HCT116 (cell line): Measurements from ENCODE around the gene HSP90AB1. TPM values are rescaled to one million over a fixed set of nuclear protein-coding genes. Genes with fewer than 3 reads are reported as not detected.

Experiments used
- ATAC-seq: fragments of 200-7000 bp; cut with Tn5 transposase; 2 replicates; pipeline ENCODE4 v1.9.1; 2020; ENCODE audit warnings: mild to moderate bottlenecking, moderate library complexity
- BruUV-seq: library from RNA; stranded (reverse); fragments of 400-500 nt; replicated peaks from 2 replicates; lab custom pipeline; 2021; lab: Mats Ljungman, UMichigan
- CTCF ChIA-PET: fragments of 300-600 bp; sonication (Branson Sonifier 250); formaldehyde crosslinking; loops from one replicate; lab custom pipeline; 2021; ENCODE audit warnings: antibody characterized with exemption; lab: Charles Lee
- POLR2A ChIA-PET: fragments of 300-600, 350-600 bp; sonication (Branson Sonifier 250); formaldehyde crosslinking; loops from one replicate; lab custom pipeline; 2021; ENCODE audit warnings: antibody characterized with exemption; lab: Charles Lee
- RAD21 ChIA-PET, 2 experiments: fragments of 300-600 bp; sonication (Branson Sonifier 250); formaldehyde crosslinking; loops; one replicate each; lab custom pipeline; 2023; ENCODE audit warnings: low total read pairs in 2 of 2; ENCODE audit not compliant: uncharacterized antibody in 2 of 2, unreplicated experiment in 2 of 2, low non-redundant PET in 1 of 2; lab: Charles Lee
- DNase-seq: peaks from one replicate; pipeline ENCODE4 v3.0.0-alpha.2; 2010; ENCODE audit warnings: low read depth, low spot score
- H2AFZ ChIP-seq: fragments of 200-600 bp; shearing (Covaris generic), sonication (generic); 2 replicates; pipeline ENCODE4 v1.6.1; 2017; ENCODE audit warnings: low read depth, mixed run types, mixed read lengths, antibody characterized with exemption, low read length; ENCODE audit not compliant: poor library complexity, severe bottlenecking
- H3K27ac ChIP-seq: 2 replicates; pipeline ENCODE4 v1.5.1; 2012; ENCODE audit warnings: low read depth, low read length
- H3K27me3 ChIP-seq: fragments of 200-600 bp; sonication (generic); 2 replicates; pipeline ENCODE4 v1.6.1; 2016; ENCODE audit warnings: mixed run types, low read length, mixed read lengths; ENCODE audit not compliant: insufficient read depth
- H3K36me3 ChIP-seq, 2 experiments: fragments of 200-500 bp in 1 of 2; fragments of 200-600 bp in 1 of 2; sonication (Bioruptor generic) in 1 of 2; sonication (generic) in 1 of 2; 2 replicates each; pipeline versions ENCODE4 v1.5.1 to v1.6.1; 2014 to 2016; ENCODE audit warnings: low read length in 2 of 2, inconsistent platforms in 1 of 2, mixed read lengths in 1 of 2, mixed run types in 1 of 2; ENCODE audit not compliant: insufficient read depth in 2 of 2, control insufficient read depth in 1 of 2
- H3K4me1 ChIP-seq, 2 experiments: fragments of 200-600 bp in 1 of 2; sonication (generic) in 1 of 2; 2 replicates each; pipeline versions ENCODE4 v1.5.1 to v1.6.1; 2012 to 2017; ENCODE audit warnings: low read length in 2 of 2, inconsistent platforms in 1 of 2, mild to moderate bottlenecking in 1 of 2, mixed read lengths in 1 of 2, mixed run types in 1 of 2, moderate library complexity in 1 of 2; ENCODE audit not compliant: insufficient read depth in 2 of 2, control insufficient read depth in 1 of 2
- H3K4me2 ChIP-seq: fragments of 200-600 bp; sonication (generic); 2 replicates; pipeline ENCODE4 v1.6.1; 2017; ENCODE audit warnings: mixed run types, low read length, mixed read lengths
- H3K4me3 ChIP-seq, 2 experiments: fragments of 200-600 bp in 1 of 2; sonication (generic) in 1 of 2; replicated peaks in 1 of 2; 2 replicates each; pipeline ENCODE4 v1.5.1; 2011 to 2016; ENCODE audit warnings: low read length in 2 of 2, control low read depth in 1 of 2, low read depth in 1 of 2, mild to moderate bottlenecking in 1 of 2, mixed read lengths in 1 of 2, mixed run types in 1 of 2
- H3K79me2 ChIP-seq: fragments of 200-600 bp; sonication (generic); 2 replicates; pipeline ENCODE4 v1.6.1; 2017; ENCODE audit warnings: mild to moderate bottlenecking, mixed run types, low read length, moderate library complexity, mixed read lengths; ENCODE audit not compliant: insufficient read depth
- H3K9ac ChIP-seq: fragments of 200-600 bp; sonication (generic); 2 replicates; pipeline ENCODE4 v1.6.1; 2016; ENCODE audit warnings: low read length, mixed read lengths
- H3K9me2 ChIP-seq: fragments of 200-600 bp; sonication (generic), shearing (Covaris generic); 2 replicates; pipeline ENCODE4 v1.6.1; 2017; ENCODE audit warnings: mixed run types, mild to moderate bottlenecking, moderate library complexity; ENCODE audit not compliant: insufficient read depth
- H3K9me3 ChIP-seq, 2 experiments: fragments of 200-500 bp in 1 of 2; fragments of 200-600 bp in 1 of 2; sonication (Bioruptor generic) in 1 of 2; sonication (generic) in 1 of 2; 2 replicates each; pipeline ENCODE4 v1.6.1; 2014 to 2017; ENCODE audit warnings: low read length in 2 of 2, mixed read lengths in 2 of 2, inconsistent platforms in 1 of 2, low read depth in 1 of 2, mild to moderate bottlenecking in 1 of 2, mixed run types in 1 of 2, moderate library complexity in 1 of 2; ENCODE audit not compliant: control insufficient read depth in 1 of 2, insufficient read depth in 1 of 2
- H4K20me1 ChIP-seq: fragments of 200-600 bp; sonication (generic), shearing (Covaris generic); 2 replicates; pipeline ENCODE4 v1.6.1; 2017; ENCODE audit warnings: mixed run types, mild to moderate bottlenecking, moderate library complexity; ENCODE audit not compliant: insufficient read depth
- ATF3 ChIP-seq: IDR thresholded peaks from 2 replicates; pipeline ENCODE4 v1.6.1; 2012
- CBX3 ChIP-seq: IDR thresholded peaks from 2 replicates; pipeline ENCODE4 v1.6.1; 2012; ENCODE audit warnings: low read depth
- ELF1 ChIP-seq: IDR thresholded peaks from 2 replicates; pipeline ENCODE4 v1.6.1; 2012; ENCODE audit warnings: low read depth, borderline replicate concordance
- EZH2 ChIP-seq: fragments of 200-600 bp; sonication (generic); IDR thresholded peaks from 2 replicates; pipeline ENCODE4 v1.6.1; 2017; ENCODE audit warnings: antibody characterized with exemption, mixed run types
- EZH2phosphoT487 ChIP-seq: fragments of 200-600 bp; IDR thresholded peaks from 2 replicates; pipeline ENCODE4 v1.6.1; 2018; ENCODE audit warnings: antibody characterized with exemption, borderline replicate concordance
- FOSL1 ChIP-seq: IDR thresholded peaks from 2 replicates; pipeline ENCODE4 v1.6.1; 2012; ENCODE audit warnings: low read depth
- JUND ChIP-seq: IDR thresholded peaks from 2 replicates; pipeline ENCODE4 v1.6.1; 2012
- POLR2A ChIP-seq: IDR thresholded peaks from 2 replicates; pipeline ENCODE4 v1.7.0; 2011; ENCODE audit warnings: borderline replicate concordance; ENCODE audit not compliant: insufficient read depth, insufficient read length; ENCODE audit errors: extremely low read depth
- REST ChIP-seq: IDR thresholded peaks from 2 replicates; pipeline ENCODE4 v1.6.1; 2012; ENCODE audit warnings: low read depth
- SIN3A ChIP-seq: IDR thresholded peaks from 2 replicates; pipeline ENCODE4 v1.6.1; 2012; ENCODE audit warnings: low read depth
- SRF ChIP-seq: IDR thresholded peaks from 2 replicates; pipeline ENCODE4 v1.6.1; 2012; ENCODE audit warnings: low read depth
- ZNF274 ChIP-seq: fragments of 200-500 bp; sonication (Bioruptor generic); IDR thresholded peaks from 2 replicates; pipeline ENCODE4 v1.6.1; 2014; ENCODE audit warnings: mild to moderate bottlenecking, low read depth, low read length, inconsistent platforms
- intact Hi-C: fragments of 100-400 bp; cut with micrococcal nuclease; formaldehyde crosslinking; loops from 2 replicates; pipeline ENCODE4 v1.10.0; 2022
- total RNA-seq: library from RNA; stranded (reverse); gene quantifications from one replicate; pipeline ENCODE4 v1.2.1, GENCODE V29; 2021; ENCODE audit not compliant: unreplicated experiment
- TF ChIP-seq, protein P1 (sequence below), 3 experiments: fragments of 200-600 bp in 1 of 3; sonication (generic) in 1 of 3; IDR thresholded peaks in 2 of 3; conservative IDR thresholded peaks in 1 of 3; 2 replicates each; pipeline ENCODE4 v1.5.1; 2012 to 2017; ENCODE audit warnings: low read depth in 2 of 3, low read length in 2 of 3, antibody characterized with exemption in 1 of 3, borderline replicate concordance in 1 of 3, control low read depth in 1 of 3, mild to moderate bottlenecking in 1 of 3, mixed read lengths in 1 of 3, mixed run types in 1 of 3, moderate library complexity in 1 of 3; ENCODE audit not compliant: insufficient read depth in 1 of 3
- TF ChIP-seq, protein P2 (sequence below): IDR thresholded peaks from 2 replicates; pipeline ENCODE4 v1.6.1; 2012

HSP90AB1 gene
- total RNA-seq, 1 experiment from 2014 or later: 2,554 TPM

GRCh38 chr6:44211284-44211683 lies 35.6 kb upstream of the HSP90AB1 start:
- no peak overlapping the region for H3K9ac ChIP-seq
- H3K9me3 ChIP-seq: no peaks in the 10 kb centered on the region
- no peak overlapping the region for H3K4me2 ChIP-seq
- intact Hi-C loops: no loop called here
- no peaks in the 10 kb centered on the region for H3K4me1 ChIP-seq
- H4K20me1 ChIP-seq: no peaks in the 10 kb centered on the region
- POLR2A ChIA-PET: interaction anchor here (1.4 kb wide), 1 partner anchor 34 kb away, joined by 4 read pairs; no protein-coding TSS in a partner anchor
- H3K36me3 ChIP-seq: no peaks in the 10 kb centered on the region
- no peaks in the 10 kb centered on the region for H3K27me3 ChIP-seq
- H3K27ac ChIP-seq: no peak overlapping the region
- H3K4me3 ChIP-seq: no peak overlapping the region
- TF ChIP-seq SRF: no peak
- DNase-seq (no peak), ATAC-seq (no peak)
- no peaks in the 10 kb centered on the region for H3K9me2 ChIP-seq
- no peak overlapping the region for H2AFZ ChIP-seq
- RAD21 ChIA-PET: no interaction called here
- no TSS peak for BruUV-seq
- CTCF ChIA-PET: no interaction called here
- no peaks in the 10 kb centered on the region for H3K79me2 ChIP-seq

GRCh38 chr6:44214307-44214706 lies 32.6 kb upstream of the HSP90AB1 start:
- no peaks in the 10 kb centered on the region for H3K9me3 ChIP-seq
- H3K36me3 ChIP-seq: no peaks in the 10 kb centered on the region
- no peak overlapping the region for H3K4me3 ChIP-seq
- no peak overlapping the region for H3K27ac ChIP-seq
- H3K79me2 ChIP-seq: no peaks in the 10 kb centered on the region
- no peak overlapping the region for H3K4me2 ChIP-seq
- no peak overlapping the region for H2AFZ ChIP-seq
- no peaks in the 10 kb centered on the region for H3K27me3 ChIP-seq
- peaks cover 12 to 14% of the 10 kb centered on the region in 2 experiments; a peak in 3 of 4 replicates for H3K4me1 ChIP-seq
- H4K20me1 ChIP-seq: no peaks in the 10 kb centered on the region
- ChIA-PET POLR2A (no interaction called here), RAD21 (no interaction called here), CTCF (no interaction called here)
- BruUV-seq: no TSS peak
- intact Hi-C loops: no loop called here
- DNase-seq: no peak
- H3K9ac ChIP-seq: no peak overlapping the region
- H3K9me2 ChIP-seq: no peaks in the 10 kb centered on the region
- TF ChIP-seq FOSL1 (no peak), EZH2phosphoT487 (no peak), JUND (no peak), SRF (no peak), EZH2 (no peak), SIN3A (no peak), ATF3 (no peak), ELF1 (no peak), CBX3 (no peak), ZNF274 (no peak), REST (no peak), POLR2A (no peak)
- TF ChIP-seq, protein P1, sequence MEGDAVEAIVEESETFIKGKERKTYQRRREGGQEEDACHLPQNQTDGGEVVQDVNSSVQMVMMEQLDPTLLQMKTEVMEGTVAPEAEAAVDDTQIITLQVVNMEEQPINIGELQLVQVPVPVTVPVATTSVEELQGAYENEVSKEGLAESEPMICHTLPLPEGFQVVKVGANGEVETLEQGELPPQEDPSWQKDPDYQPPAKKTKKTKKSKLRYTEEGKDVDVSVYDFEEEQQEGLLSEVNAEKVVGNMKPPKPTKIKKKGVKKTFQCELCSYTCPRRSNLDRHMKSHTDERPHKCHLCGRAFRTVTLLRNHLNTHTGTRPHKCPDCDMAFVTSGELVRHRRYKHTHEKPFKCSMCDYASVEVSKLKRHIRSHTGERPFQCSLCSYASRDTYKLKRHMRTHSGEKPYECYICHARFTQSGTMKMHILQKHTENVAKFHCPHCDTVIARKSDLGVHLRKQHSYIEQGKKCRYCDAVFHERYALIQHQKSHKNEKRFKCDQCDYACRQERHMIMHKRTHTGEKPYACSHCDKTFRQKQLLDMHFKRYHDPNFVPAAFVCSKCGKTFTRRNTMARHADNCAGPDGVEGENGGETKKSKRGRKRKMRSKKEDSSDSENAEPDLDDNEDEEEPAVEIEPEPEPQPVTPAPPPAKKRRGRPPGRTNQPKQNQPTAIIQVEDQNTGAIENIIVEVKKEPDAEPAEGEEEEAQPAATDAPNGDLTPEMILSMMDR (IDR thresholded peaks at IDR 0.05 in 2 of 3, conservative IDR thresholded peaks at IDR 0.05 in 1 of 3; ENCODE audit: borderline replicate concordance in 1 of 3, insufficient read depth in 1 of 3, low read depth in 2 of 3, low read length in 2 of 3): no peak
- TF ChIP-seq, protein P2, sequence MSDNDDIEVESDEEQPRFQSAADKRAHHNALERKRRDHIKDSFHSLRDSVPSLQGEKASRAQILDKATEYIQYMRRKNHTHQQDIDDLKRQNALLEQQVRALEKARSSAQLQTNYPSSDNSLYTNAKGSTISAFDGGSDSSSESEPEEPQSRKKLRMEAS: no peak
- no peak for ATAC-seq
